ENCODE results near the gene LAD1. TPM values are rescaled to one million over a fixed set of nuclear protein-coding genes. Genes with fewer than 3 reads are reported as not detected.

The LAD1 gene
- total and polyA plus RNA-seq, 9 of the 15 experiments (the other 6 are each of a cell fraction or from before 2014, with no cell fraction given) = 0.31 TPM; not detected in 8

- TF ChIP-seq THRA (IDR thresholded peaks at IDR 0.05) = no peak
- no peak for TF ChIP-seq TRIM24 (IDR thresholded peaks at IDR 0.05)
- TF ChIP-seq HOMEZ (CRISPR knock-in tag; IDR thresholded peaks at IDR 0.05) = no peak
- TF ChIP-seq CBX1 (IDR thresholded peaks at IDR 0.05; ENCODE audit: low read depth) = no peak
- TF ChIP-seq HBP1 (CRISPR knock-in tag; IDR thresholded peaks at IDR 0.05) = no peak
- no peak for TF ChIP-seq ZNF224 (CRISPR knock-in tag; IDR thresholded peaks at IDR 0.05)
- no peak for TF ChIP-seq ZNF77 (CRISPR knock-in tag; IDR thresholded peaks at IDR 0.05)
- no peak for TF ChIP-seq HEY1 (CRISPR knock-in tag; IDR thresholded peaks at IDR 0.05; ENCODE audit: borderline replicate concordance)
- no peak for TF ChIP-seq TRIM25 (IDR thresholded peaks at IDR 0.05; ENCODE audit: borderline replicate concordance)
- no peak for TF ChIP-seq COPS2 (conservative IDR thresholded peaks at IDR 0.05)
- no peak for TF ChIP-seq NCOR1 (IDR thresholded peaks at IDR 0.05)
These were observed 52.1 kb downstream of the LAD1 start (continued) for GRCh38 chr1:201346987-201347386.

Measured in K562 (cell line).